HG03159 (cell line): ENCODE data around the gene HRH4.

Experiments used
- ATAC-seq: cut with Tn5 transposase; IDR thresholded peaks from one replicate; pipeline ENCODE4 v1.9.1; 2021; ENCODE audit warnings: mild to moderate bottlenecking, moderate library complexity; ENCODE audit not compliant: unreplicated experiment

Gene HRH4

GRCh38 chr18:24502667-24503523 lies 42.5 kb downstream of the HRH4 start:
- no peak for ATAC-seq

- no peak for ATAC-seq
Observed at GRCh38 chr18:24504401-24504800, 44.0 kb downstream of the HRH4 start.

- ATAC-seq = no peak
Observed at GRCh38 chr18:24506175-24506574, 45.7 kb downstream of the HRH4 start.

DNA sequence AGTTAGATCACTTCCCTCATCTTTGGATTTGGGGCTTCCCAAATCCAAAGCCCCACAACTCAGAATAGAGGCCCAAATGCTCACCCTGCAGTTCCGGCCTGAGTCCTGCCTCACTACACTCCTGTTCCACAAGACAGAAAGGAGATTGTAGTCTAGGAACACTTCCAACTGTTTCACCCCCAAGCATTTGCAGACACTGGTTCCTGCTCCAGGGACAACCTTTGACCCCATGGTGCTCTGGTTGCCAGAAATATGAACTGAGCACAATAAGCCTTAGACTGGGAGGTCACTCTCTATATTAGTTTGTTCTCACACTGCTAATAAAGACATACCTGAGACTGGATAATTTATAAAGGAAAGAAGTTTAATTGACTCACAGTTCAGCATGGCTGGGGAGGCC lies 49.0 kb downstream of the HRH4 start:
- ATAC-seq = no peak

- ATAC-seq = peak; percentile 90
Observed at GRCh38 chr18:24514439-24514838, 54.0 kb downstream of the HRH4 start.

GRCh38 chr18:24515721-24516120 lies 55.3 kb downstream of the HRH4 start:
- ATAC-seq = no peak

- ATAC-seq = no peak
Observed at GRCh38 chr18:24516261-24516660, 55.8 kb downstream of the HRH4 start.

DNA sequence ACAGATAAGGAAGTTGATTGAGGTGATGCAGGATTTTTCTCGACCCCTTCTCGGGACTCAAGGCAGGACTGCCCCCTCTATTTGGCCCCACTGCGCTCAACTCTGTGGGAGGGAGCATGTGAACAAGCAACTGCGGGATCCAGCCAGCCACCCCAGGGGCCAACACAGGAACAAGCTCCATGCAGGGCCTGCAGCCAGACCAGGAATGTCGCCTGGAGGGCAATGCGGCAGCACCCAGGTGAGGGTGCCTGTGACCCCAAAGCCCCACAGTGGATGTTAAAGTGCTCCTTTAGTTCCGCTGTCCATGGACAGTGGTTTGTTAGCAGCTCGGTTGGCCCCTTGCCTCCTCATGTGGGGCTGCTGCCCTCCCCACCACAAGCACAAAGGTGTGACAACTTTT lies 57.1 kb downstream of the HRH4 start:
- no peak for ATAC-seq

DNA sequence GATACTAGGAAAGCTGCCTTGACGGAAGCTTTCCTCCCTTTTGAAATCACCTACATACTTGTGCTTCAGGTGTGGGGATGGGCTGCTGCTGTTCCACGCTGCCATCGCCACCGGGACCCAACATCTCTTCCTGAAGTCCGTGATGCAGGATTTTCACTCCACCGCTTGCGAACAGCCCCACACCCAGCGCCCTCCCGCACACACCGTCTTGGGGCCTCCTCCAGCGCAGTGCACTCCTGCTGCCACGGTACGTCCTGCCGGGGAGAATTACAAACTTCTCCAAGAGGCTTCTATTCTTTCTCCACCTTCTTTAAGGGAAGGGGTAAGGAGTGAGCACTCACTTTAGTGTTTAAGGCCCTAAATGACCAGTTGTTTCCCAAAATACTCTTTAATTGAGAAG lies 58.2 kb downstream of the HRH4 start:
- no peak for ATAC-seq
